T follicular helper cell (primary cell): Measurements from ENCODE around the gene IRF8.
"Not testable (repeated sequence)": the region's sequence is repeated elsewhere in the genome, so short reads cannot be mapped to it uniquely, and the experiment has no call there.

Experiments used
- DNase-seq: peaks from one replicate; pipeline ENCODE4 v3.0.0-alpha.2; 2020; ENCODE audit warnings: low read depth

IRF8 gene

DNA sequence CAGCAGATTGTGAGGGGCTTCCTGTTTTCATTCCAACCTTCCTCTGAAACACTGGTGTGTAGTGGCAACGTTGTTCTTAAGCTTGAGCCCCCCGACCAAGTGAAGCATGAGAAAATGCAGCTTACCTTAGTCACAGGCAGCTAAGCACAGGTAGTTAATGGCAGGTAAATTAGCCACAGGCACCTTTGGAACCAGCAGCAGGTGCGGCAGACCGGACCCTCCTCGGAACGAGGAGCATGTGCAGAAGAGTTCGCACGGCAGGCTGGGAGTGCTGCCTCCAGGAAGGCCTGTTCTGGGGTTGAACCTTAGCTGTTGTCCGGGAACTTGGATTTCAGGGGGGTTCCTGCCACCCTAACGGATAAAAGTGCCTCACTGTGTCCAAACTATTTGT is 7.2 kb upstream of the IRF8 start:
- no peak for DNase-seq

DNA sequence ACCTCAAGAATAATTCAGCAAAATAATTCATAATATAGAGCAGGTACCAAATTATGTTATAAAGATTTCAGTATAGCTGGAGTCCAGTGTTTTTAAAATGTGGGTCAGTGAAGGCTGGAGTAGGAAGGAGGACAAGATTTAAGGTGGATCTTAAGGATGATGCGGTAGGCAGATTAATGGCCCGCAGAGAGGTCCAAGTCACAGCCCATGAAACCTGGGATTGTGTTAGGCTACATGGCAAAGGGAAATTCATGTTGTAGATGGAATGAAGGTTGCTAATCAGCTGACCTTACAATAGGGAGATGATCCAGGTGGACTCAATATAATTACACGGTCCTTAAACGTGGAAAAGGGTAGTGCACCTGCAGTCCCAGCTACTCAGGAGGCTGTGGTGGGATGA is 6.2 kb upstream of the IRF8 start:
- no peak for DNase-seq

- DNase-seq: no peak
Observed at GRCh38 chr16:85894266-85894665, 4.7 kb upstream of the IRF8 start.

- no peak for DNase-seq
Observed at GRCh38 chr16:85897382-85897781, 1.6 kb upstream of the IRF8 start.

- DNase-seq: no peak
Observed at GRCh38 chr16:85899444-85899843, 482 bp downstream of the IRF8 start.

GRCh38 chr16:85900027-85900792 is 1.2 kb downstream of the IRF8 start:
- DNase-seq: no peak

DNA sequence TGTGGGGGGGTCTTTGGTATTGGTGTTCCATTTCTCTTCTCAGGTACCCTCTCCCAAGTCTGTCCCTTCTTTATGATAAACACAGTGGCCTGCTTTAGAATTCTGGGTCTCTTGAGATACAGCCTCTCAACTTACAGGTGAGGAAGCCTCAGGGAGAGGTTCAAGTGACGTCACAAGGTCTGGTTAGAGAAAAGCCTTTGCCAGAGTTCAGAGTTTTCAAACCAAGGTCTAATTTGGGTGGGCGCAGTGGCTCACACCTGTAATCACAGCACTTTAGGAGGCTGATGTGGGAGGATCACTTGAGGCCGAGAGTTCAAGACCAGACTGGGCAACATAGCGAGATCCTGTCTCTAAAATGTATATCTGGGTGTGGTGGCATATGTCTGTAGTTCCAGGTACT is 2.1 kb downstream of the IRF8 start:
- DNase-seq: no peak

DNA sequence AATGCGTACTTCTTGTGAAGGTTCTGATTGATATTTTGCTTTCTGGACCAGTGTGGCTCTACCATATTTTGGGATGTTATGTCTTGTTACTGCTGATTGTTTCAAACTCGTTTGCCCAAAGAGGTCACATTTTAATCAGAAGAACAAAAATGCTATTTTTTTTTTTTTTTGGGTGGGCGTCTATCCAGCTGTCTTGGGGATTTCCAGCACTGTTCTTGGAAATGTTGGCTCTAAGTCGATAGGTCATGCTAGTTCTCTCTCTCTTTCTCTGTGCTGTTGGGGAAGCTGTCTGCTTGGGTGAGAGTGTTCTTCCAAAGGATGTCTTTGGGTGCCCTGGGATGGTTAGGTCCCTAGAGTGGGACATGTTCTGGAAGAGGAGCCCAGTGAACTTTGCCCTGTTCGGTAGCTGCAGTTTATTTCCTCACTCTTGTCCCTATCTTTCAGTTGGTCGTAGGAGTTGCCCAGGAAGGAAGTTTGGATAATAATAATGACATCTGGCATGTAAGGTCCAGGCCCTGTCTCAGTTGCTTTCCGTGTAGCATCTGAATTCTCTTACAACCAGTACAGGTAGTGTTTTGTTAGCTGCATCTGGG is 2.9 kb downstream of the IRF8 start:
- DNase-seq: no peak

DNA sequence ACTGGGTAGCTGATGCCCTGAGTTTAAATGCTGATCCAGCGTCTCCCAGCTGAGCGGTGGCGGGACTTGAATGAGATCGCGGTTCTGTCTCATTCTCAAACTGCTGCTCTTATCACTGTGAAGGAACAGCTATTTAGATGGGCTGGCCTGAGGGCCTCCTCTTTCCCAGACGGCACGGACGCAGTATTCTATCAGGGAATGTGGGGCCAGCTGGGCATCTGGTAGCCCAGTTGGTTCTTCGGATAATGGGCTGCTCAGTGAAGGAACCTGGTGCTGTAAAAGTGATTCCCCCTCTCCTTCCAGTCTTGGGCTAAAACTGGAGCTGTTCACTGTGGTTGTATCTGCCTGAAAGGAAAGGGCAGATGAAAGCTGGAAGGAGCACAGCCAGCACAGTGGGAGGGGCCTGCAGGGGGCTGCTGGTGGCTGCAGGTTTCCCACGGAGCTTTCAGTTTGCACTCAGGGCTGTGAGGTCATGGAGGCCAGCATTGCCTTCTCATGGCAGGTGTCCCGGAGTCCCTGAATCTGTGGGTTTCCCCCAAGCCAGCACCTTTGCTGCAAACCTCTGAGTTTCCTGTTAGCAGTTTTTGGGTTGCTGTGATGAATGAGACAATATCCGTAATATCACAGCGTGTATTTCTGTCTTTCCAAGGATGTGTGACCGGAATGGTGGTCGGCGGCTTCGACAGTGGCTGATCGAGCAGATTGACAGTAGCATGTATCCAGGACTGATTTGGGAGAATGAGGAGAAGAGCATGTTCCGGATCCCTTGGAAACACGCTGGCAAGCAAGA is 3.6 kb downstream of the IRF8 start:
- DNase-seq: peak; percentile 5

- DNase-seq: no peak
Observed at GRCh38 chr16:85903559-85903958, 4.6 kb downstream of the IRF8 start.

DNA sequence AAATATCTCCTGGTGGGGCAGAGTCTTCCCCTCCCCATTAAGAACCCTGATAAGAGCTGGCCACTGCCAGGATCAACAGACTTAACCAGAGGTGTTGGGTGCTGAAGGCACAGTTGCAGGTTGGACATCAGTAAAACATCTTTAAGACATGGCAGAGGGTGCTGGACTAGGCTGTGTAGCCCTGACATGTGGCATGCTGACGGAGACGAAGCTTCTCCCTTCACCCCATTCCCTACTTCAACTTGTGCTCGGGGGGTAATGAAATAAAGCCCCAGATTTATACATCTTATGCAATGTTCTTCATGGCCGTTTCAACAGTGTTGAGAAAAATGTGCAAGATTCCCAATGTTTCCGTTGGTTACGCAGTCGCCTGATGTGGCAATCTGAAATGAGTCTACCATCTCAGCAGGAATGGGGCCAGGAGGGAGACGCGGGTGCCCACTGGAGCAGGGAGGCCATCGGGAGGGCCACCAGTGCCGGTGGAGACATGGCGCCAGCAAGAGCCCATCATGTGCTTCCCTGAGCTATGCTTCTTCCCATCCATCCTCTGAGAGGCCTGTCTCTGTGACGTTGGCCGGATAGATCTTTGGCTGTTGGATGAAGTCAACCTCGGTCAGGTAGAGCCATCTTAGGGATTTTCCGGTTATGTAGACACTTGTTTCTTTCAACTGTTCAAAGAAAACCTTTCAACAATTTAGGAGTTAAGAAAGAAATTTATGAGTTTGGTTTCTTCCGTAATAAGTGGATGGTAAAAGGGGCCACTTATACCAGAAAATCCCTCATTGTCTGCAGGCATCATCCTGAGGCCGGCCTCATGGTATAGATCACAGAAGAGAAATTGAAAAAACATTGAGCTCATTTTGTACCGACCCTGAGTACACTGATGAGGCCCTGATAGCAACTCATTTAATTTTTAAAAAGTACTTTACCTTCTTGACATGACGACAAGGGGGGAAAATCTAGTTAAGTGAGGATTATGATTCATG is 6.4 kb downstream of the IRF8 start:
- DNase-seq: no peak

DNA sequence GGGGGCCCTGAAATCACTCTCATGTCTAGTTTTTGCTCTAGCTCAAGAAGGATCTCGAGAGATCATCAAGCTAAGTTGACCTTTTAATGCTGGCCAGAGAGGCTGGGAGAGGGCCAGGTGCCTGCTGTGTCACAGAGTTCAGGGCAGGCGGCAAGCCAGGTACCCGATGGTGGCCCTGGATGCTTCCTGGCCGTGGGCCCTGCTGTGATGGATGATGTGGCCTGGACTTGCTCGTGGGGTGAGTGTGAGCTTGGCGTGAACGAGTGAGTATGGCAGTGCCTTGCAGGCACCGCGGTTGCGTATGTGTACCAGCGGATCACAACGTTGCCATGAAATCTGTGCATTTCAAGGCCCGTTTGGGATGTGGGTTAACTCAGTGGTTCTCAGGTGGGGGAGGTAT is 7.4 kb downstream of the IRF8 start:
- no peak for DNase-seq

- not testable (repeated sequence) for DNase-seq
Observed at GRCh38 chr16:85907231-85907630, 8.3 kb downstream of the IRF8 start.

GRCh38 chr16:85908444-85908843 is 9.5 kb downstream of the IRF8 start:
- no peak for DNase-seq

- no peak for DNase-seq
Observed at GRCh38 chr16:85908889-85909589, 10.1 kb downstream of the IRF8 start.

GRCh38 chr16:85909932-85910853 is 11.2 kb downstream of the IRF8 start:
- DNase-seq: no peak

DNA sequence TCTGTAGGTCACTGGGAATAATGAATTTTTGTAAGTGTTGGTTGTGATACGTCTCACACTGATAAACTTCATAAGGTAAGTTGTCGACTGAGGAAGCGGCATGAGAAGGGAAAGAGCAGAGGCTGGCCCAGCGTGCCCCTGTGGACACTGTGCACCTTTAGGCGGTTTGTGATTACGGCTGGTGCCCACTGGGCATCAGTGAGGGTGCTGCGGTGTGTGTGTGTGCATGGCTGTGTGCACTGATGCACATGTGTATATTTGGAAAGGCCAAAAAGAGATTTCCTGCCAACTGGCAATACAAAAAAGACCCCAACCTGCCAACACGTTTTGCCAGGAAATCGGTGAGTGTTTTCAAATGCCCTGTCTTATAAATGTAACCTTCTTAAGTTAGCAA is 11.9 kb downstream of the IRF8 start:
- no peak for DNase-seq

DNA sequence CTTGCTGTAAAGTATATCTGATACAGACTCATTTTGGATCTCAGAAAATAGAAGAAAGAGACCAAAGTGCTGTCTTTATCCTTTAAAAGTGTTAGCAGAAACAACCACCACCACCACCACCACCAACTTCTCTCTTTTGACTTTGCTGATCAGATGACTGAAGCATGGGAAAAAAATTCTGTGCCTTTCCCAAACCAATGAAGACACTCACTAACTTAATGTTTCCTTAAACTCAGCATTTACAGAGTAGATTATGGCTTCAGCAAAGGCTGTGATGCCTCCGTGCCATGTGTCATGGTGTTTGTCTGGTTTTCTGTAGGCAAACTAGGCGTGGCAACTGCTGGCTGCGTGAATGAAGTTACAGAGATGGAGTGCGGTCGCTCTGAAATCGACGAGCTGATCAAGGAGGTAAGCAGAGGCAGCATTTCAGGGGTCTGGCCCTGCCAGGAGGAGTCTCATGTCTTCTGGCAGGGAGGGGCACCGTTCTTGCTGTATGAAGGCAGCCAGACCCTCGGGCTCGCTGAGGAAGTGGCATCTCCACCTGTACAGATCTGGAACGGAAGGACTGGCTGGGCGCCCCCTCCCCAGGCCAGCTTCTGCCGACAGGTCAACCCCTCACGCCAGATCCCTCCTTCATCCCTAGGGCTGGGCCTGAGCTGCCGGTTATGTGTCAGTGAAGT is 12.4 kb downstream of the IRF8 start:
- DNase-seq: no peak

DNA sequence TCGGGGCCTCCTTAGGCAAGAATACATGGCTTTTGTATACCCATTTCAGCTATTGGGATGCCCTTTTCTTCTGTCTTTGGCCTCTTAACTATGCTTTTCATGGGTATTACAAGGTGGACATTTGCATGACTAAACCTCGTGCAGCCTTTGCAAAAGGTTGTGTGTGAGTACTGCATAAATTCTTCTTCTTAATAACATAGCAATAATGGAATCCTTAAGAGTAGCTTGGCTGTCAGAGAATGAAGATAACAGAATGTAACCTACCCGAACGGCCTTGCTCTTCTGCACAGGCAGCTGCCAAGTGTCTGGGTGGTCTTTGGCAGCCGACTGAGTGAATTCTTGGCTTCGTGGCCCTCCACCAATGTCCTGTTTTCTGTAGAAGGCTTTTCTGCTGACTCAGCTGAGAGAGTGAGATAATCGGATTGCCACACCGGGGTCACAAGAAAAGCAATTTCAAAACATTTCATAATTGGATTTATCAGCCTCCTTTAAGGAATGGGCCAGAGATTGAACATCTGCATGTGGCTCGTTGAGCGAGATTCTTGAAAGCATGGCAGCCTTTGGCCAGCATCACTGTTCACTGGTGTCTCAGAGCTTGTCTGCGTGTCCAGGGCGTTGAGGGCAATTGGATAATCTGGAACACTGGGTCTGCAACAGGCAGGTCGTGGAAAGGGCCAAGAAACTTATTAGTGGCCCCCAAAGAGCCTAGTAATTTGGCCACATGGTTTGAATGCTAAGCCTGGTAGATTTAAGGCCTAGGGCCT is 13.4 kb downstream of the IRF8 start:
- DNase-seq: no peak
